K562 (cell line): ENCODE measurements around the gene OSBP2. TPM values are rescaled to one million over a fixed set of nuclear protein-coding genes. Genes with fewer than 3 reads are reported as not detected.

Source experiments
- ATAC-seq: fragments of 200-7000 bp; cut with Tn5 transposase; 3 replicates; pipeline ENCODE4 v1.9.1; 2020; ENCODE audit warnings: moderate library complexity
- BruUV-seq: library from RNA; stranded (reverse); fragments of 400-500 nt; replicated peaks from 2 replicates; lab custom pipeline; 2021; lab: Mats Ljungman, UMichigan
- CTCF ChIA-PET: fragments of 300-600 bp; formaldehyde crosslinking; extraction: SDS; loops from one replicate; lab custom pipeline; 2021; ENCODE audit warnings: low intra/inter-chr PET ratio; lab: Yijun Ruan, JAX
- POLR2A ChIA-PET: fragments of 300-600, 350-650 bp; sonication (Branson Sonifier 250); formaldehyde crosslinking; extraction: SDS; loops from one replicate; lab custom pipeline; 2021; ENCODE audit warnings: antibody characterized with exemption, inconsistent platforms; lab: Yijun Ruan, JAX
- DNase-seq, 4 experiments: peaks; one replicate each; pipeline versions ENCODE4 v3.0.0 to v3.0.0-alpha.2; 2011 to 2018; ENCODE audit warnings: low spot score in 3 of 4, mixed read lengths in 3 of 4; ENCODE audit errors: extremely low read depth in 1 of 4
- FAIRE-seq: peaks from 2 replicates; lab custom pipeline; 2011; peaks lifted over from hg19 to GRCh38; lab: Jason Lieb, UNC
- H2AFZ ChIP-seq: 2 replicates; pipeline ENCODE4 v1.6.0; 2011; ENCODE audit warnings: low read depth, low read length, control low read depth, inconsistent platforms
- H3K27ac ChIP-seq: fragments of 200-600 bp; 3 replicates; pipeline ENCODE4 v1.8.0; 2011; ENCODE audit warnings: low read depth, mild to moderate bottlenecking, control low read depth, inconsistent platforms, low read length, moderate library complexity, mixed read lengths; ENCODE audit errors: extremely low read depth
- H3K27me3 ChIP-seq, 2 experiments: fragments of 300-600 bp in 1 of 2; 2 replicates in 1 of 2; 3 replicates in 1 of 2; pipeline versions ENCODE4 v1.6.0 to v1.8.0; 2011; ENCODE audit warnings: inconsistent platforms in 2 of 2, low read length in 2 of 2, mild to moderate bottlenecking in 1 of 2, mixed read lengths in 1 of 2, moderate library complexity in 1 of 2; ENCODE audit not compliant: control insufficient read depth in 2 of 2, insufficient read depth in 2 of 2
- H3K36me3 ChIP-seq: fragments of 300-600 bp; 3 replicates; pipeline ENCODE4 v1.8.0; 2011; ENCODE audit warnings: mild to moderate bottlenecking, low read length, inconsistent platforms; ENCODE audit not compliant: control insufficient read depth, insufficient read depth
- H3K4me1 ChIP-seq, 2 experiments: fragments of 200-600 bp in 1 of 2; replicated peaks in 1 of 2; 2 replicates in 1 of 2; 3 replicates in 1 of 2; pipeline versions ENCODE4 v1.5.1 to v1.8.0; 2011; ENCODE audit warnings: inconsistent platforms in 2 of 2, low read length in 2 of 2, mild to moderate bottlenecking in 1 of 2, mixed read lengths in 1 of 2, moderate library complexity in 1 of 2; ENCODE audit not compliant: control insufficient read depth in 2 of 2, insufficient read depth in 2 of 2
- H3K4me2 ChIP-seq: 2 replicates; pipeline ENCODE4 v1.6.1; 2011; ENCODE audit warnings: low read length, control low read depth, inconsistent platforms, mixed read lengths; ENCODE audit not compliant: insufficient read depth
- H3K4me3 ChIP-seq: fragments of 200-600 bp; sonication (generic), shearing (Covaris generic); 2 replicates; pipeline ENCODE4 v1.5.1; 2016; ENCODE audit warnings: control low read depth, inconsistent platforms
- H3K79me2 ChIP-seq: fragments of 200-600 bp; 3 replicates; pipeline ENCODE4 v1.8.0; 2011; ENCODE audit warnings: low read length, inconsistent platforms; ENCODE audit not compliant: control insufficient read depth, insufficient read depth
- H3K9ac ChIP-seq, 2 experiments: 2 replicates each; pipeline versions ENCODE4 v1.6.0 to v1.6.1; 2011; ENCODE audit warnings: low read depth in 2 of 2, low read length in 2 of 2, control low read depth in 1 of 2, inconsistent platforms in 1 of 2, mild to moderate bottlenecking in 1 of 2, mixed read lengths in 1 of 2; ENCODE audit not compliant: insufficient read depth in 1 of 2
- H3K9me1 ChIP-seq: one replicate; pipeline ENCODE4 v1.6.0; 2011; ENCODE audit warnings: inconsistent platforms, mild to moderate bottlenecking, low read length, moderate library complexity; ENCODE audit not compliant: control insufficient read depth, insufficient read depth
- H3K9me3 ChIP-seq: replicated peaks from 2 replicates; pipeline ENCODE4 v1.5.1; 2011; ENCODE audit warnings: low read depth, low read length, inconsistent platforms; ENCODE audit not compliant: control insufficient read depth, insufficient read depth
- H4K20me1 ChIP-seq: replicated peaks from 2 replicates; pipeline ENCODE4 v1.6.1; 2011; ENCODE audit warnings: low read length, inconsistent platforms, mixed read lengths; ENCODE audit not compliant: control insufficient read depth, insufficient read depth
- ATF7 ChIP-seq: fragments of 450-650 bp; IDR thresholded peaks from 2 replicates; pipeline ENCODE4 v1.7.1; 2014; ENCODE audit warnings: mild to moderate bottlenecking, moderate library complexity
- CREBBP ChIP-seq: IDR thresholded peaks from one replicate; pipeline ENCODE4 v1.6.1; 2012; ENCODE audit warnings: low read depth, mild to moderate bottlenecking, control low read depth, inconsistent platforms, low read length
- CSDE1 ChIP-seq, 2 experiments: fragments of 450-650 bp; IDR thresholded peaks; 2 replicates each; pipeline ENCODE4 v1.6.1; 2016; ENCODE audit warnings: mild to moderate bottlenecking in 1 of 2
- MCM3 ChIP-seq: fragments of 450-650 bp; IDR thresholded peaks from 2 replicates; pipeline ENCODE4 v1.6.1; 2016
- RUNX1 ChIP-seq: sonication (generic); IDR thresholded peaks from 2 replicates; pipeline ENCODE4 v1.6.1; 2016; ENCODE audit warnings: antibody characterized with exemption, low read depth
- SMARCB1 ChIP-seq: IDR thresholded peaks from 2 replicates; pipeline ENCODE4 v1.6.1; 2011; ENCODE audit warnings: improper control_type of control experiment, low read depth; ENCODE audit not compliant: insufficient read length
- U2AF1 ChIP-seq: fragments of 200-400 bp; formaldehyde crosslinking; optimal IDR thresholded peaks from 2 replicates; pipeline ENCODE3; 2017; ENCODE audit warnings: mild to moderate bottlenecking, low read depth, low read length, moderate library complexity
- WGBS: fragments of 100-300 bp; shearing (Covaris generic); methylation state at CpG from one replicate; pipeline ENCODE4 v1.1.6; 2016; ENCODE audit warnings: low coverage, mixed read lengths; ENCODE audit not compliant: insufficient coverage; ENCODE audit errors: missing lambda C conversion rate; 5-methylcytosine and 5-hydroxymethylcytosine counted together
- in situ Hi-C: fragments of 300-500 bp; cut with MboI; formaldehyde crosslinking; loops from 4 replicates; pipeline ENCODE4 v1.15.0; 2018; ENCODE audit warnings: inconsistent platforms, mixed read lengths
- intact Hi-C: fragments of 100-400 bp; cut with micrococcal nuclease; formaldehyde crosslinking; loops from 2 replicates; pipeline ENCODE4 v1.14.2; 2022
- polyA plus RNA-seq, 8 experiments: library from polyadenylated mRNA; depleted of rRNA in 4 of 8; stranded (reverse) in 5 of 8; unstranded in 3 of 8; fragments of >200 nt; fragmentation: Nextera tagmentation in 2 of 8; fragmentation: Illumina TruSeq in 1 of 8; extraction: Ambion mirVana in 2 of 8; extraction: Trizol in 1 of 8; gene quantifications; 2 replicates each; pipeline versions ENCODE4 v1.2.1 to v1.2.3, GENCODE V29; 2011 to 2014; ENCODE audit warnings: inconsistent platforms in 1 of 8, missing spikeins in 1 of 8
- total RNA-seq, 7 experiments: library from RNA; depleted of rRNA in 6 of 7; stranded (reverse); fragments of >200 nt in 6 of 7; fragmentation: Illumina TruSeq in 2 of 7; extraction: Trizol in 2 of 7; gene quantifications; 2 replicates each; pipeline versions ENCODE4 v1.2.1 to v1.2.3, GENCODE V29; 2011 to 2021; ENCODE audit warnings: low replicate concordance in 1 of 7
- TF ChIP-seq, protein P1 (sequence below): fragments of 450-650 bp; IDR thresholded peaks from one replicate; pipeline ENCODE4 v1.6.1; 2018; ENCODE audit warnings: mild to moderate bottlenecking, moderate library complexity; ENCODE audit not compliant: partially characterized antibody
- TF ChIP-seq, protein P2 (sequence below): fragments of 250-450 bp; sonication (Bioruptor Pico); IDR thresholded peaks from 2 replicates; pipeline ENCODE4 v1.4.0; 2020; ENCODE audit warnings: mild to moderate bottlenecking, moderate library complexity, borderline replicate concordance
- TF ChIP-seq, protein P3 (sequence below): fragments of 250-450 bp; sonication (Bioruptor Pico); IDR thresholded peaks from 2 replicates; pipeline ENCODE4 v1.4.0; 2020; ENCODE audit warnings: mild to moderate bottlenecking
- TF ChIP-seq, protein P4 (sequence below): sonication (generic); formaldehyde crosslinking; IDR thresholded peaks from 2 replicates; pipeline ENCODE4 v1.8.1; 2023; ENCODE audit warnings: mild to moderate bottlenecking, missing genetic modification reagents

Gene OSBP2
- total and polyA plus RNA-seq, 9 of the 15 experiments (the other 6 are each of a cell fraction or from before 2014, with no cell fraction given), result 0.52 to 29.5 (median 21.6) TPM

DNA sequence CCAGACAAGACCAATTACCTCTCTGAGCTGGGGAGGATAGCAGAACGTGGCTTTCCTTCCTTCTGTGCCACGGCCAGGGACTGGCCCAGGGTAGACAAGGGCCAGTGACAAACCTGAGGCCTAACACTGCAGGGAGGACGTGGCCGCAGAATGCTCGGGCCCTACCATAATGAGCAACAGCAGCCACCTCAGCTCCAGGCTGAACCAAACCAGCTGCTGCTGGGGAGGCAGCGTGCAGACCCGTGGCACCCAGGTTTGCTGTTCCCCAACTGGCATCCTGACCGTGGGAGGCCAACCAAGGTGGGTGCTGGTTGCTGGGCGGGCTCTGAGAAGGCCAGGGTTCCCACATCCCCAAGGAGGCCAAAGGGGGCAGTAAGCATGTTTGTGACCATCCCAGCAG lies 190.9 kb downstream of the OSBP2 start:
- CTCF ChIA-PET, result no interaction called here
- Histone ChIP-seq H2AFZ (no peak overlapping the region), H3K9ac (no peak overlapping the region), H3K4me2 (no peak overlapping the region), H3K27me3 (no peaks in the 10 kb centered on the region), H3K9me1 (no peaks in the 10 kb centered on the region), H3K27ac (no peak overlapping the region), H3K79me2 (peaks cover 38% of the 10 kb centered on the region), H3K9me3 (no peaks in the 10 kb centered on the region), H4K20me1 (0 out of 2 replicates have a peak, but pooled peaks cover 6% of the 10 kb centered on the region), H3K4me1 (peaks cover 18 to 45% of the 10 kb centered on the region in 2 experiments), H3K36me3 (peaks cover 40% of the 10 kb centered on the region; the same call in 2 of the 3 replicates), H3K4me3 (no peak overlapping the region)
- 89% methylated on average over 6 of the region's 9 CpGs for WGBS
- TF ChIP-seq CREBBP (no peak), ATF7 (no peak), MCM3 (no peak), SMARCB1 (no peak), CSDE1 (IDR thresholded peaks at IDR 0.05) (no peak), RUNX1 (no peak), U2AF1 (no peak)
- TF ChIP-seq, protein P1, sequence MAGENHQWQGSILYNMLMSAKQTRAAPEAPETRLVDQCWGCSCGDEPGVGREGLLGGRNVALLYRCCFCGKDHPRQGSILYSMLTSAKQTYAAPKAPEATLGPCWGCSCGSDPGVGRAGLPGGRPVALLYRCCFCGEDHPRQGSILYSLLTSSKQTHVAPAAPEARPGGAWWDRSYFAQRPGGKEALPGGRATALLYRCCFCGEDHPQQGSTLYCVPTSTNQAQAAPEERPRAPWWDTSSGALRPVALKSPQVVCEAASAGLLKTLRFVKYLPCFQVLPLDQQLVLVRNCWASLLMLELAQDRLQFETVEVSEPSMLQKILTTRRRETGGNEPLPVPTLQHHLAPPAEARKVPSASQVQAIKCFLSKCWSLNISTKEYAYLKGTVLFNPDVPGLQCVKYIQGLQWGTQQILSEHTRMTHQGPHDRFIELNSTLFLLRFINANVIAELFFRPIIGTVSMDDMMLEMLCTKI, result no peak
- TF ChIP-seq, protein P2, sequence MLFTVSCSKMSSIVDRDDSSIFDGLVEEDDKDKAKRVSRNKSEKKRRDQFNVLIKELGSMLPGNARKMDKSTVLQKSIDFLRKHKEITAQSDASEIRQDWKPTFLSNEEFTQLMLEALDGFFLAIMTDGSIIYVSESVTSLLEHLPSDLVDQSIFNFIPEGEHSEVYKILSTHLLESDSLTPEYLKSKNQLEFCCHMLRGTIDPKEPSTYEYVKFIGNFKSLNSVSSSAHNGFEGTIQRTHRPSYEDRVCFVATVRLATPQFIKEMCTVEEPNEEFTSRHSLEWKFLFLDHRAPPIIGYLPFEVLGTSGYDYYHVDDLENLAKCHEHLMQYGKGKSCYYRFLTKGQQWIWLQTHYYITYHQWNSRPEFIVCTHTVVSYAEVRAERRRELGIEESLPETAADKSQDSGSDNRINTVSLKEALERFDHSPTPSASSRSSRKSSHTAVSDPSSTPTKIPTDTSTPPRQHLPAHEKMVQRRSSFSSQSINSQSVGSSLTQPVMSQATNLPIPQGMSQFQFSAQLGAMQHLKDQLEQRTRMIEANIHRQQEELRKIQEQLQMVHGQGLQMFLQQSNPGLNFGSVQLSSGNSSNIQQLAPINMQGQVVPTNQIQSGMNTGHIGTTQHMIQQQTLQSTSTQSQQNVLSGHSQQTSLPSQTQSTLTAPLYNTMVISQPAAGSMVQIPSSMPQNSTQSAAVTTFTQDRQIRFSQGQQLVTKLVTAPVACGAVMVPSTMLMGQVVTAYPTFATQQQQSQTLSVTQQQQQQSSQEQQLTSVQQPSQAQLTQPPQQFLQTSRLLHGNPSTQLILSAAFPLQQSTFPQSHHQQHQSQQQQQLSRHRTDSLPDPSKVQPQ (CRISPR knock-in tag), result no peak
- TF ChIP-seq, protein P3, sequence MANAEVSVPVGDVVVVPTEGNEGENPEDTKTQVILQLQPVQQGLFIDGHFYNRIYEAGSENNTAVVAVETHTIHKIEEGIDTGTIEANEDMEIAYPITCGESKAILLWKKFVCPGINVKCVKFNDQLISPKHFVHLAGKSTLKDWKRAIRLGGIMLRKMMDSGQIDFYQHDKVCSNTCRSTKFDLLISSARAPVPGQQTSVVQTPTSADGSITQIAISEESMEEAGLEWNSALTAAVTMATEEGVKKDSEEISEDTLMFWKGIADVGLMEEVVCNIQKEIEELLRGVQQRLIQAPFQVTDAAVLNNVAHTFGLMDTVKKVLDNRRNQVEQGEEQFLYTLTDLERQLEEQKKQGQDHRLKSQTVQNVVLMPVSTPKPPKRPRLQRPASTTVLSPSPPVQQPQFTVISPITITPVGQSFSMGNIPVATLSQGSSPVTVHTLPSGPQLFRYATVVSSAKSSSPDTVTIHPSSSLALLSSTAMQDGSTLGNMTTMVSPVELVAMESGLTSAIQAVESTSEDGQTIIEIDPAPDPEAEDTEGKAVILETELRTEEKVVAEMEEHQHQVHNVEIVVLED (CRISPR knock-in tag), result no peak
- TF ChIP-seq, protein P4, sequence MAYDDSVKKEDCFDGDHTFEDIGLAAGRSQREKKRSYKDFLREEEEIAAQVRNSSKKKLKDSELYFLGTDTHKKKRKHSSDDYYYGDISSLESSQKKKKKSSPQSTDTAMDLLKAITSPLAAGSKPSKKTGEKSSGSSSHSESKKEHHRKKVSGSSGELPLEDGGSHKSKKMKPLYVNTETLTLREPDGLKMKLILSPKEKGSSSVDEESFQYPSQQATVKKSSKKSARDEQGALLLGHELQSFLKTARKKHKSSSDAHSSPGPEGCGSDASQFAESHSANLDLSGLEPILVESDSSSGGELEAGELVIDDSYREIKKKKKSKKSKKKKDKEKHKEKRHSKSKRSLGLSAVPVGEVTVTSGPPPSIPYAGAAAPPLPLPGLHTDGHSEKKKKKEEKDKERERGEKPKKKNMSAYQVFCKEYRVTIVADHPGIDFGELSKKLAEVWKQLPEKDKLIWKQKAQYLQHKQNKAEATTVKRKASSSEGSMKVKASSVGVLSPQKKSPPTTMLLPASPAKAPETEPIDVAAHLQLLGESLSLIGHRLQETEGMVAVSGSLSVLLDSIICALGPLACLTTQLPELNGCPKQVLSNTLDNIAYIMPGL (CRISPR knock-in tag), result no peak
- ATAC-seq (no peak), DNase-seq (no peak), FAIRE-seq (no peak)
- intact Hi-C loops (no loop called here), in situ Hi-C loops (no loop called here)
- POLR2A ChIA-PET, result interaction anchor here (0.6 kb wide), 2 partner anchors 11 to 217 kb away, joined by 3 to 4 read pairs; no protein-coding TSS in a partner anchor
- no TSS peak for BruUV-seq
